Stomach (tissue), 4 donors: ENCODE data around the gene TRDMT1.

Experiments used
- EP300 ChIP-seq: sonication (generic); formaldehyde crosslinking; IDR thresholded peaks from one replicate; pipeline ENCODE4 v1.6.1; 2017; ENCODE audit warnings: antibody characterized with exemption
- POLR2A ChIP-seq, 4 donors: fragments of 450-650 bp; IDR thresholded peaks; one replicate each; pipeline ENCODE4 v1.6.1; 2016; ENCODE audit warnings: antibody characterized with exemption in 4 of 4, control low read depth in 2 of 4, mild to moderate bottlenecking in 1 of 4, moderate library complexity in 1 of 4
- TF ChIP-seq, protein P1 (sequence below), 7 experiments: fragments of 450-650 bp in 4 of 7; fragments of 200-600 bp in 3 of 7; sonication (generic) in 3 of 7; IDR thresholded peaks; one replicate each; pipeline ENCODE4 v1.5.1; 2016 to 2019; ENCODE audit warnings: antibody characterized with exemption in 7 of 7, control low read depth in 2 of 7, mild to moderate bottlenecking in 1 of 7

DNA sequence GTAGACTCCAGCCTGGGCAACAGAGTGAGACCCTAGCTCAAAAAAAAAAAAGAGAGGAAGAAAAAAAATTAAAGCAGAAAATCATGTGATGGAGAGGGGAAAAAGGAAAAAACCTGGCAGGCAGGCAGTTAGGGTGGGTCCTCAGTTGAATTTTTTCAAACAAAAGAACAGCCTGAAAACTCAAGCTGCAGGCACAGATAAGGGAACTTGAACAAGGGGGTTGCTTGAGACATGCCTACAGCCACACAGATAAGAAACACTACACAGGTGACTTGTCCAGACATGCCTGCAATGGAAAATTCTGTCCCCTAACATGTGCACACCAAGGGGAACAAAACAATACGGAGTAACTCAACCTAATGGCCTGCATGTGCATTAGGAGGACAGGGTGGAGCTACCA, 45.7 kb upstream of the TRDMT1 start:
- TF ChIP-seq POLR2A (IDR thresholded peaks at IDR 0.05) (no peak), EP300 (no peak)
- TF ChIP-seq, protein P1, sequence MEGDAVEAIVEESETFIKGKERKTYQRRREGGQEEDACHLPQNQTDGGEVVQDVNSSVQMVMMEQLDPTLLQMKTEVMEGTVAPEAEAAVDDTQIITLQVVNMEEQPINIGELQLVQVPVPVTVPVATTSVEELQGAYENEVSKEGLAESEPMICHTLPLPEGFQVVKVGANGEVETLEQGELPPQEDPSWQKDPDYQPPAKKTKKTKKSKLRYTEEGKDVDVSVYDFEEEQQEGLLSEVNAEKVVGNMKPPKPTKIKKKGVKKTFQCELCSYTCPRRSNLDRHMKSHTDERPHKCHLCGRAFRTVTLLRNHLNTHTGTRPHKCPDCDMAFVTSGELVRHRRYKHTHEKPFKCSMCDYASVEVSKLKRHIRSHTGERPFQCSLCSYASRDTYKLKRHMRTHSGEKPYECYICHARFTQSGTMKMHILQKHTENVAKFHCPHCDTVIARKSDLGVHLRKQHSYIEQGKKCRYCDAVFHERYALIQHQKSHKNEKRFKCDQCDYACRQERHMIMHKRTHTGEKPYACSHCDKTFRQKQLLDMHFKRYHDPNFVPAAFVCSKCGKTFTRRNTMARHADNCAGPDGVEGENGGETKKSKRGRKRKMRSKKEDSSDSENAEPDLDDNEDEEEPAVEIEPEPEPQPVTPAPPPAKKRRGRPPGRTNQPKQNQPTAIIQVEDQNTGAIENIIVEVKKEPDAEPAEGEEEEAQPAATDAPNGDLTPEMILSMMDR (IDR thresholded peaks at IDR 0.05): no peak
